ENCODE data around the gene MAPK1. TPM values are rescaled to one million over a fixed set of nuclear protein-coding genes. Genes with fewer than 3 reads are reported as not detected.
A peak's percentile ranks its signal among the peaks of the same experiment; 100 is the strongest.
"Not testable (repeated sequence)": the region's sequence is repeated elsewhere in the genome, so short reads cannot be mapped to it uniquely, and the experiment has no call there.

The MAPK1 gene
- total RNA-seq, 1 donor from 2014 or later = 42.3 TPM

- H3K4me3 ChIP-seq (ENCODE audit: low read depth, low read length) = peak within 1 kb of the TSS; percentile 69
- TF ChIP-seq, protein P1, sequence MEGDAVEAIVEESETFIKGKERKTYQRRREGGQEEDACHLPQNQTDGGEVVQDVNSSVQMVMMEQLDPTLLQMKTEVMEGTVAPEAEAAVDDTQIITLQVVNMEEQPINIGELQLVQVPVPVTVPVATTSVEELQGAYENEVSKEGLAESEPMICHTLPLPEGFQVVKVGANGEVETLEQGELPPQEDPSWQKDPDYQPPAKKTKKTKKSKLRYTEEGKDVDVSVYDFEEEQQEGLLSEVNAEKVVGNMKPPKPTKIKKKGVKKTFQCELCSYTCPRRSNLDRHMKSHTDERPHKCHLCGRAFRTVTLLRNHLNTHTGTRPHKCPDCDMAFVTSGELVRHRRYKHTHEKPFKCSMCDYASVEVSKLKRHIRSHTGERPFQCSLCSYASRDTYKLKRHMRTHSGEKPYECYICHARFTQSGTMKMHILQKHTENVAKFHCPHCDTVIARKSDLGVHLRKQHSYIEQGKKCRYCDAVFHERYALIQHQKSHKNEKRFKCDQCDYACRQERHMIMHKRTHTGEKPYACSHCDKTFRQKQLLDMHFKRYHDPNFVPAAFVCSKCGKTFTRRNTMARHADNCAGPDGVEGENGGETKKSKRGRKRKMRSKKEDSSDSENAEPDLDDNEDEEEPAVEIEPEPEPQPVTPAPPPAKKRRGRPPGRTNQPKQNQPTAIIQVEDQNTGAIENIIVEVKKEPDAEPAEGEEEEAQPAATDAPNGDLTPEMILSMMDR (conservative IDR thresholded peaks at IDR 0.05; ENCODE audit: low read depth, low read length) = no peak
- DNase-seq (ENCODE audit: low read depth) = no peak
Measured at GRCh38 chr22:21735200-21736083, 132.0 kb downstream of the MAPK1 start, which contains the start of gene YPEL1. Gene YPEL1 (minus strand): TSS chr22:21735794. CDS start chr22:21710744, 25,050 bp downstream.

DNA sequence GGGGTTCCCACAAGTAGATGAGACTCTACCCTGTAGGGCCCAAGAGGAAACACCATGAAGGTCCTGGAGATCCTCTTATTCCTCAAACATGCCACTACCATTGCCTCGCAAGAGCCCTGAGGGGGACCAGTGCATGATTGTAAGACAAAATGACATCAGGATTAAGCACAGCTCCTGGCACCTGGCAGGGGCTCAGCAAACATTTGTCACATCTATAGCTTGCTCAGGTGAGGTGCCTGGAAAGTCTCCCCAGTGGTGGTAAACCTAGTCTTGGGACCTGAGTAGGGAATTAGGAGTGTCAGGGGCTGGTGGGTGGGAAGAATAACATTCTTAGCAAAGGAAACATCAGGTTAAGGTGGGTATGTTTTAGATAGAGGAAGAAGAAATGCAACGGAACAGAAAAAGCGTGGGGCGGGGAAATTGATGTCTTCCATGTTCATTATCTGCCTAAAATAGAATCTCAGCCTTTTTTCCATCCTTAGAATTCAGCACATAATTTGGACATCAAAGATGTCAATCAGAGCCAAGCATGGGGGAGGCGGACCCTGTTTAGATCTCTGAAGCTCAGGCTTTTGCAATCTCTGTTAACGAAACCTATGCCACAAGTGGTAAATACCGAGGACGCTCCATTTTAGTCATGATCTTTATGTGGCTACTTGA is 132.8 kb downstream of the MAPK1 start:
- TF ChIP-seq, protein P1 (conservative IDR thresholded peaks at IDR 0.05; ENCODE audit: low read depth, low read length) = no peak
- no peak for DNase-seq (ENCODE audit: low read depth)
- H3K4me3 ChIP-seq (ENCODE audit: low read depth, low read length) = peak overlapping the region; percentile 69

DNA sequence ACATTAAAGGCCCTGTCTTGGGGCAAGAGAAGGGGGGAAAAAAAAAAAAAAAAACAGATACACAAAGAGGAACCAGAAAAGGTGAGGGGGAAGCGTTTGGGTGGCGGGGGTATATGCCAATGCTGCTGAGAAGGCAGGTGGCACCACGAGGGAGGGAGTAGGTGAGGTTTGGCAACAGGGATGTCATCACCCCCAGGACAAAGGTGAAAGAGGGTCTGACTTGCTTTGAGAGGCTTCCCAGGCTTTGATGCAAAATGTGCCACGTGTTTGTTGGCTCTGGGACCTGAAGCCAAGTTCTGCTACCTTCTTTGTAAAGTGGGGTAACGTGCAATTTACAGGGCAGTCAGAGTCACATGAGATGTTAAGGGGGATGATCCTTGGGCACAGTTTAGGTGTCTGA is 135.9 kb downstream of the MAPK1 start:
- no peak overlapping the region for H3K4me3 ChIP-seq (ENCODE audit: low read depth, low read length)
- no peak for DNase-seq (ENCODE audit: low read depth)
- TF ChIP-seq, protein P1 (conservative IDR thresholded peaks at IDR 0.05; ENCODE audit: low read depth, low read length) = no peak

GRCh38 chr22:21730535-21731308 is 136.7 kb downstream of the MAPK1 start:
- H3K4me3 ChIP-seq (ENCODE audit: low read depth, low read length) = no peak overlapping the region
- DNase-seq (ENCODE audit: low read depth) = no peak
- TF ChIP-seq, protein P1 (conservative IDR thresholded peaks at IDR 0.05; ENCODE audit: low read depth, low read length) = no peak

GRCh38 chr22:21729184-21729583 is 138.3 kb downstream of the MAPK1 start:
- DNase-seq (ENCODE audit: low read depth); H3K4me3 ChIP-seq (ENCODE audit: low read depth, low read length): not testable (repeated sequence)

DNA sequence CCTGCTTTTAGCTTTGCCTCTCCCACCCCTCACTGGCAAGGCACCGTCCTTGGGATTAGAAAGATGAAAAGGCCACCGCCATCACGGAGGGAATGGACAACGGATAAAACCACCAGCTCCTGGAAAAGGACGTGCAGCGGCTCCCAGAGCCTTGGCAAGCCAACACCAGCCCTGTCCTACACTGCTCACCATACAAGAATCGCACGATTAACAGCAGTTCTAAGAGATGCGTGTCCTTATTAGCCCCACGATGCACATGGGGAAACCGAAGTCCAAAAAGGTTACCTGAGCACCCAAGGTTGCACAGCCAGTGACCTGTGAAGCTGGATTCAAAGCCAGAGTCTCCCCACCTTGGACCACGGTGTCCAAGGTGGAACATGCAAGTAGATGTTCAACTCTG is 139.2 kb downstream of the MAPK1 start:
- no peak overlapping the region for H3K4me3 ChIP-seq (ENCODE audit: low read depth, low read length)
- TF ChIP-seq, protein P1 (conservative IDR thresholded peaks at IDR 0.05; ENCODE audit: low read depth, low read length) = no peak
- no peak for DNase-seq (ENCODE audit: low read depth)

DNA sequence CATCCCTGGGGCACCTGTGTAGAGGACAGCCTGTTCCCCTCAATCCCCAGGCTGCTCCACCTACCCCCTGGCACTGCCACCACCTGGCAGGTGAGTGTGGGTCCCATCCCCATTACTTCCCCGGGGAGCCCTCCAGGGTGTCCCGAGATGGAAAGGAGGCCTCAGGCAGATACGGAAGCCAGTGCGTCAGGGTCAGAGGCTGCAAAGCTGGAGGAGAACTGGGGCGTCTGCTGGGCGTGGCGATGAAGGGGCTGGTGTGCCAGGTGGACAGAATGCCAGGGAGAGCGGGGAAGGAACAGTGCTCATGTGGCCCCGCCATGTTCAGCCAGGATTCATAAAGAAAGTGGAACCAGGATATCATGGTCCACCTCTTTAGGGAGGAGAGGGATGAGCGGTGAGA is 139.7 kb downstream of the MAPK1 start:
- TF ChIP-seq, protein P1 (conservative IDR thresholded peaks at IDR 0.05; ENCODE audit: low read depth, low read length) = no peak
- H3K4me3 ChIP-seq (ENCODE audit: low read depth, low read length) = no peak overlapping the region
- no peak for DNase-seq (ENCODE audit: low read depth)
